Activated CD4-positive, alpha-beta T cell treated with anti-CD3 and anti-CD28 coated beads, Interleukin-10, Interleukin-2, amounts not matched to agents 100 ng/mL and 50 ng/mL, durations not matched to agents 16 hours and 8 hours (primary cell): Measurements from ENCODE around the gene KCNIP1.

ENCODE experiments used
- DNase-seq: peaks from one replicate; pipeline ENCODE4 v3.0.0-alpha.2; 2020

Gene KCNIP1

GRCh38 chr5:170651604-170652277 lies 147.9 kb downstream of the KCNIP1 start:
- DNase-seq, result no peak

- DNase-seq, result no peak
Measured at GRCh38 chr5:170655476-170655875, 151.7 kb downstream of the KCNIP1 start.

DNA sequence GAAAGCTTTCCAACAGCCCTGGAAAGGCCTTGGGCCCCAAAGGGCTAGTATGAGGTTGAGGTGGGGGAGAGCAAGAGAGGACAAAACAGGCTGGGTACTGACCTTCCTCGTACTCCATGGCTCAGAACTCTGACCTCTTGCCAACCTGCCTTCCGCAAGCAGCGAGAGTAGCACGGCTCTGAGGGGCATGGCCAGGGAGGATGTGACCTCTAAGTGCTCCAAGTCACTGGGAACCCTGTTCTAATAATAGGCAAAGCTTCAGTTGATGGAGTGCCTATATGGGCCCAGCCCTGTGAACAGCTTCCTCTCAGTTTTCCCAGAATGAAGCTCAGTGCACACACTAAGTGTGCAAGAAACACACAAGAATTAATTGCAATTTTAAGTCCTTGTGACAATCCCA lies 152.1 kb downstream of the KCNIP1 start:
- DNase-seq, result no peak

- DNase-seq, result no peak
Measured at GRCh38 chr5:170656346-170656745, 152.5 kb downstream of the KCNIP1 start.

- no peak for DNase-seq
Measured at GRCh38 chr5:170660531-170660930, 156.7 kb downstream of the KCNIP1 start.

GRCh38 chr5:170662966-170663365 lies 159.1 kb downstream of the KCNIP1 start:
- DNase-seq, result no peak

DNA sequence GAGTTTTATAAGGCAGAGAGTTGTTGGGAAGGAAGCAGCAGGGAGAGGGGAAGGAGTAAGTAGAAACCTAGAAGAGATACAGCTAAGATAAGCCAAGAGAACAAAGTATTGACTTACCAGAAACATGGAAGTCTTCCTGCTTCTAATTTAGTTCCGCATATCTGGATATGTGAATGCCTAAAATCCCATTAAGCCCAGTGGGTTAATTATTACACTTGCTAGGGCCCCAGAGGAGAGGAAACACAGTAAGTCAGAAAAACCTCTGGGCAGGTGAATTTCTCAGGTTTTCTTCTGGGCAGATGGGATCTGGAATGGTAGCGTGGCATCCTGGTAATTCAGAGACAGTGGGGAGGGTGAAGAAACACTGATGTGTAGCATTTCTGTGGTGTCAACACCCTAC lies 175.0 kb downstream of the KCNIP1 start:
- no peak for DNase-seq

- peak; percentile 68 for DNase-seq
Measured at GRCh38 chr5:170681013-170681433, 177.2 kb downstream of the KCNIP1 start.

DNA sequence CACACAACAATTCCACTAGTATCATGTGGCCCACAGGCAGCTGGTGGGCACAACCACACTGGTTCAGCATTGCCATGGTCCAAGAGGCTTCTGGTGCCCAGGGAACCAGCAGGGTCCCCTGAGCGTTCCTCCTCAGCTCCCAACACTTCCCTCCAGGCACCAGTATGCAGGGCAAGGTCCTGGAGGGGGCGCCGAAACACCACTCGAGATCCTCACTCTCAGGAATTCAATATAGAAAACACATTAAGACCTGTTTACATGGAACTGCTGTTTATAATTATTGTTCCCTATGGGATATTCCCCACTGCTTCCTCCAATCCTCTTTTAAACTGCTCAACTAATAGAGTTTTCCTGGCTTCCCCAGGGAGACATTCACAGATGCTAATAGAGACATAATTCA lies 187.8 kb downstream of the KCNIP1 start:
- DNase-seq, result no peak

DNA sequence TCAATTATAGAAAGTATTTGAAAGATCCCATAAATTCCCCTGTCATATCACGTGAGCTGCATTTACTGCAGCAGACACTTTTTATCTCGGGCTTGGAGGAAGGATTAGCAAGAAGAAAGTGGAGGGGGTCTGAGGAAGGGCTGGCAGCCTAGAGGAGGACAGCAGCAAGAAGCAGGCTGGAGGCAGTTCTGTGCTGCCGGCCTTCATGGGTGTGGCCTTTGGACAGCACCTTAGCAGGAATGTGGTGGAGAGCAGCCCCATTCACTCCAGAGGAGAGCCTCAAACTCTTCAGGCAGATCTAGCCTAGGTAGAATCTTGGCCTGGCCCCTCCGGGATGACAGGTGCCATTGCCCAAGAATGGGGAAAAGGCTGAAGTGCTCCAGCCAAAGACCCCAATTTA lies 189.9 kb downstream of the KCNIP1 start:
- DNase-seq, result no peak

GRCh38 chr5:170694911-170695310 lies 191.1 kb downstream of the KCNIP1 start:
- DNase-seq, result no peak

GRCh38 chr5:170697031-170697430 lies 193.2 kb downstream of the KCNIP1 start:
- DNase-seq, result no peak

GRCh38 chr5:170700503-170700902 lies 196.7 kb downstream of the KCNIP1 start:
- DNase-seq, result no peak

GRCh38 chr5:170701334-170701733 lies 197.5 kb downstream of the KCNIP1 start:
- no peak for DNase-seq

- DNase-seq, result no peak
Measured at GRCh38 chr5:170704417-170705192, 200.8 kb downstream of the KCNIP1 start.

- no peak for DNase-seq
Measured at GRCh38 chr5:170709640-170710039, 205.8 kb downstream of the KCNIP1 start.

GRCh38 chr5:170711300-170711699 lies 207.5 kb downstream of the KCNIP1 start:
- no peak for DNase-seq

GRCh38 chr5:170715141-170715540 lies 211.3 kb downstream of the KCNIP1 start:
- DNase-seq, result no peak

- no peak for DNase-seq
Measured at GRCh38 chr5:170716396-170716795, 212.6 kb downstream of the KCNIP1 start.

DNA sequence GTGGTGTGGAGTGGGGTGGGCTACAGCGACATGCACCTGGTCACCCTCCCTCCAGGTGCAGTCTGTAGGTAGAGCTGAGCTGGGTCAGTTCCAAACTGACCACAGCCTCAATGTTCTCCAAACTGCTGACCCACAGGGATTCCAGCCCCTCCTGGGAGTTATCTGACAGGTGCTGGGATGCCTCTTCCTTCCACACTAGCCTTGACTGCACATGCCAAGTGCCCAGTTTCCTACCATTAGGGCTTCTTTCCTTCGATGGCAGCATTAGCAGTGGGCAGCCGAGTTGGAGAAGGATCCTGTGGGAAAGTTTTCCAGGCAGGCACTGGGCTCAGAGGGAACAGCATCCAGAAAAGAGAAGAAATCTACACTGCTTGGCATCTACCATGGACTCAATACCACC lies 215.7 kb downstream of the KCNIP1 start:
- no peak for DNase-seq

DNA sequence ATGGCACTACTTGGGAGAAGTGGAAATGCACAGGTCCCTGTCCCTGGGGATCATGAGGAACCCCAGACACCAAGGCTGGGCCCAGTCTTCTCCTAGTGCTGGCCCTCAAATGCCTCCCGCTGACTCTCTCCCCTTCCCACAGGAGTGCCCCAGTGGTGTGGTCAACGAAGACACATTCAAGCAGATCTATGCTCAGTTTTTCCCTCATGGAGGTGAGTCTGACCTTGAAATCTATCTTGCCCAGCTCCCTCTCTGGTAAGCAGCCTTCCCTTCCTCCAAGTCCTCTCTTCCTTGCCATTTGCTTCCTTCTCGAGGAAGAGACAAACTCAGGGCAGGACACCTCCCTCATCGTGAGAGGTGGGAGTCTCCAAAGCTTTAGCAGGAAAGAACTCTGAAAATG lies 216.4 kb downstream of the KCNIP1 start:
- no peak for DNase-seq

DNA sequence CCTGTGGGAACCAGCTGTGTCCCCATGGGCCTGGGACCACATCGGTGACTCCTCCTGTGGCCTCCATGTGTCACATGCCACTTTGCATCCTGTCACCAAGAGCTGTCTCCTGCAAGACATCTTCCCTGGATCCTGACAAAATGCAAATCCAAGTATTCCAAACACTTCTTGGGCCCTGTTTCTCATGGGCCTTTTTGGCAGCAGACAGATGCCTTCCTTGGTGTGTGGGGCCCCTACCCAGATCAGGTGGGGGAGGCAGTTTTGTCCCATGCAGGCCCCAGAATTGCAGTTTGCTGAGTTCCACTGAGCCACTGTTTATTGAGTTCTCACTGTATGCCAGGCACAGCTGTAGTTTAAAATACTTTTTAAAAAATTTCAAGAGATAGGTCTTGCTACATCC lies 217.2 kb downstream of the KCNIP1 start:
- no peak for DNase-seq

GRCh38 chr5:170721681-170722080 lies 217.9 kb downstream of the KCNIP1 start:
- no peak for DNase-seq

DNA sequence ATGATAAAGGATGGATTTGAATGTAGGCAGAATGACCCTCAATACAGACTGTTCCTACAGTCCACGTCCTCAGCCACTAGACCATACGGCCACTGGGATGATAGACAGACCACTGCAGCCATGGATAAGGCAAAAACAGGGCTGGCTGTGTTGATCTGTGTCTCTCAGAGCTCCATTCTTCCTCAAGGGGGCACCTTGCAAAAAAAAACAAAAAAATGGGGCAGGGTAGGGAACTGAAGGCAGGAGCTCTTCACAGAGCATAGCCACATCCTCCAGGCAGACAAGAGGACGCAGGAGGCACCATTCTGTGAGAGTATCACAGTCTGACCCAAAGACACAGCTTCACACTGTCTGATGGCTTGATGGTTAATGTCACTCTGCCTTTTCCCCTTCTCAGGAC lies 218.5 kb downstream of the KCNIP1 start:
- DNase-seq, result no peak

DNA sequence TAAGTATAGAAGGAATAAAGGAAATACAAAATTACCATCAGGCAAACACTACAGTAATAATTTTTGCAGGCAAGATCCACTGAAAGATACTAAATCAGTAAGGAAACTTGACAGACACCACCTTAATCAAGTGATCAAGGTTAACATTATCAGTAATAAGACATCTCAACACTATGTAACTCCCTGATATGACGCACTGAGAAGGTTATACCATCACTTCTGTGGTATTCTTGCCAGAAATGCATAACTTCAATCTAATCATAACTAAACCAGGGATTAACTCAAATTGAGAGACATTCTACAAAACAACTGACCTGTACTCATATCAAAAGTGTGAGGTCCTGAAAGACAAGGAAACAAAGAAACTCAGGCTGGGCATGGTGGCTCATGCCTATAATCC lies 227.2 kb downstream of the KCNIP1 start:
- DNase-seq, result peak; percentile 25
